Mononuclear cell (primary cell): Measurements from ENCODE around the gene CCDC74A. TPM values are rescaled to one million over a fixed set of nuclear protein-coding genes. Genes with fewer than 3 reads are reported as not detected.
"Not testable (repeated sequence)": the region's sequence is repeated elsewhere in the genome, so short reads cannot be mapped to it uniquely, and the experiment has no call there.

Experiments
- H3K27me3 ChIP-seq: 2 replicates; pipeline ENCODE4 v1.6.0; 2011; ENCODE audit warnings: low read length, control low read depth; ENCODE audit not compliant: insufficient read depth
- H3K4me1 ChIP-seq: 2 replicates; pipeline ENCODE4 v1.5.1; 2011; ENCODE audit warnings: mild to moderate bottlenecking, low read length, control low read depth; ENCODE audit not compliant: insufficient read depth
- H3K4me3 ChIP-seq: 2 replicates; pipeline ENCODE4 v1.5.1; 2011; ENCODE audit warnings: mild to moderate bottlenecking, low read length, moderate library complexity
- H3K9me3 ChIP-seq: 2 replicates; pipeline ENCODE4 v1.5.1; 2011; ENCODE audit warnings: low read depth, mild to moderate bottlenecking, control low read depth, low read length
- total RNA-seq: library from RNA; depleted of rRNA; stranded (reverse); fragments of >200 nt; gene quantifications from one replicate; pipeline ENCODE4 v1.2.3, GENCODE V29; 2012

CCDC74A gene
- total RNA-seq, 1 donor: 0.84 TPM

DNA sequence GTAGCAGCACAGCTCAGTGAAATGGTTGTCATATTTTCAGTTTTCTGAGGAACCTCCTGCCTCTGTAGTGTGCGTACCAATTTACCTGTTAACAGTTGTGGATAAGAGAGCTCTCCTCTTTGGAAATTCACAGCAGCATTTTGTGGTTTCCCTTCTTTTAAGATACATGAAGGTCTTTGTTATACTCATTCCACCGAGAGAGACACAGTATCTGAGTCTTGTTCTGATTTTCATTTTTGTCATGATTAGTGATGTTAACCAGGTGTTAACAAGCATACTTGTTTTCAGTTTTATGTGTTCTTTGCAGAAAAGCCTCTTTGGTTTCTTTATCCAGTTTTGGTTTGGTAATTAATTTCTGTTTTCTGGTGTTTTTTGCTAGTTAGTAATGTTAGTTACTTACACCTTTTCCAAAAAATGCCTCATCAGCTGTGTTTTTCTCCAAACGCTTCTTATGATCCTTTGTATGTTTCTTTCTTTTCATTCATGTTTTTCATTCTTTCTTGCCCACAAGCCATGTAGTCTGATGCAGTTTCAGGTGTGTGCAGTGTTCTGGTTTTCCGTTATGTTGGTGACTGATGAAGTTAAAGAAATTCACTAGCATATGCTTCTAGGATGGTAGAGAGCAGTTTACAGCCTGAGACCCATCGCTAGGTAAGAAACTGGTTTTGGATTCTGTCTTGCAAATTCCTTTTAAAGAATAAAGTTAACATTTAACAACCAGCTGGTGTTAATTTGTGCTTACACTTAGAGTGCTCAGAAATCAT, 30.1 kb downstream of the CCDC74A start:
- H3K9me3 ChIP-seq: no peaks in the 10 kb centered on the region
- H3K4me1 ChIP-seq: no peaks in the 10 kb centered on the region
- H3K4me3 ChIP-seq: no peak overlapping the region
- H3K27me3 ChIP-seq: no peaks in the 10 kb centered on the region

GRCh38 chr2:131566371-131566770, 38.7 kb downstream of the CCDC74A start:
- H3K27me3 ChIP-seq: peaks cover 6% of the 10 kb centered on the region
- no peak overlapping the region for H3K4me3 ChIP-seq
- H3K9me3 ChIP-seq: no peaks in the 10 kb centered on the region
- H3K4me1 ChIP-seq: no peaks in the 10 kb centered on the region

- Histone ChIP-seq H3K4me3 (no peak overlapping the region), H3K4me1 (no peaks in the 10 kb centered on the region), H3K27me3 (peaks cover 6% of the 10 kb centered on the region), H3K9me3 (no peaks in the 10 kb centered on the region)
Measured at GRCh38 chr2:131567891-131568290, 40.2 kb downstream of the CCDC74A start.

GRCh38 chr2:131568401-131568800, 40.7 kb downstream of the CCDC74A start:
- not testable (repeated sequence) for H3K27me3 ChIP-seq, H3K4me3 ChIP-seq, H3K9me3 ChIP-seq, H3K4me1 ChIP-seq

GRCh38 chr2:131572175-131572574, 44.5 kb downstream of the CCDC74A start:
- Histone ChIP-seq H3K27me3 (peaks cover 3% of the 10 kb centered on the region), H3K4me1 (no peaks in the 10 kb centered on the region)

GRCh38 chr2:131577812-131578211, 50.1 kb downstream of the CCDC74A start:
- Histone ChIP-seq H3K27me3 (peaks cover 4% of the 10 kb centered on the region), H3K4me1 (no peaks in the 10 kb centered on the region), H3K4me3 (no peak overlapping the region), H3K9me3 (no peaks in the 10 kb centered on the region)

More at GRCh38 chr2:131572175-131572574, 44.5 kb downstream of the CCDC74A start:
- Histone ChIP-seq H3K9me3 (no peaks in the 10 kb centered on the region), H3K4me3 (no peak overlapping the region)

- peaks cover 5% of the 10 kb centered on the region for H3K27me3 ChIP-seq
- H3K4me3 ChIP-seq: no peak overlapping the region
- no peaks in the 10 kb centered on the region for H3K4me1 ChIP-seq
- no peaks in the 10 kb centered on the region for H3K9me3 ChIP-seq
Measured at GRCh38 chr2:131580187-131580586, 52.5 kb downstream of the CCDC74A start.

Other genes starting within 250 kb of the CCDC74A start
- gene RAB6D, start 163.7 kb upstream of the CCDC74A start, total RNA-seq: not detected
- gene TUBA3D, start 51.8 kb upstream of the CCDC74A start, total RNA-seq: not detected
- gene MZT2A, start 35.5 kb upstream of the CCDC74A start, total RNA-seq: 59.3 TPM